Caco-2 (cell line): ENCODE measurements around the gene MEIOB. TPM values are rescaled to one million over a fixed set of nuclear protein-coding genes. Genes with fewer than 3 reads are reported as not detected.

Experiments used
- BruUV-seq: library from RNA; stranded (reverse); fragments of 400-500 nt; replicated peaks from 2 replicates; lab custom pipeline; 2021; lab: Mats Ljungman, UMichigan
- CTCF ChIA-PET: fragments of 300-600 bp; sonication (Branson Sonifier 250); formaldehyde crosslinking; loops from one replicate; lab custom pipeline; 2022; ENCODE audit warnings: antibody characterized with exemption; lab: Charles Lee
- POLR2A ChIA-PET: fragments of 300-600 bp; sonication (Branson Sonifier 250); formaldehyde crosslinking; loops from one replicate; lab custom pipeline; 2022; ENCODE audit warnings: antibody characterized with exemption; lab: Charles Lee
- DNase-seq, 2 experiments: peaks; one replicate each; pipeline versions ENCODE4 v3.0.0 to v3.0.0-alpha.2; 2020 to 2022
- H3K27me3 ChIP-seq: replicated peaks from 2 replicates; pipeline ENCODE4 v1.6.0; 2011; ENCODE audit warnings: low read length; ENCODE audit not compliant: control insufficient read depth, insufficient read depth
- H3K36me3 ChIP-seq: 2 replicates; pipeline ENCODE4 v1.5.1; 2011; ENCODE audit warnings: low read length; ENCODE audit not compliant: control insufficient read depth, insufficient read depth
- H3K4me1 ChIP-seq: fragments of 250-450 bp; sonication (Bioruptor Pico); 2 replicates; pipeline ENCODE4 v1.5.1; 2020; ENCODE audit warnings: mild to moderate bottlenecking
- H3K4me3 ChIP-seq: 2 replicates; pipeline ENCODE4 v1.5.1; 2011; ENCODE audit warnings: low read depth, mild to moderate bottlenecking, control low read depth, low read length
- H3K9me3 ChIP-seq: fragments of 250-450 bp; sonication (Bioruptor Pico); 2 replicates; pipeline ENCODE4 v1.5.1; 2020; ENCODE audit warnings: mild to moderate bottlenecking, moderate library complexity
- H3K27ac Mint-ChIP-seq: one replicate; pipeline ENCODE4 v1.8.0; 2022; ENCODE audit warnings: mixed read lengths; ENCODE audit not compliant: unreplicated experiment
- H3K27me3 Mint-ChIP-seq: one replicate; pipeline ENCODE4 v1.8.0; 2022; ENCODE audit warnings: mixed read lengths; ENCODE audit not compliant: insufficient read depth, unreplicated experiment
- H3K36me3 Mint-ChIP-seq: one replicate; pipeline ENCODE4 v1.8.0; 2022; ENCODE audit warnings: mild to moderate bottlenecking, mixed read lengths; ENCODE audit not compliant: insufficient read depth, unreplicated experiment
- H3K4me1 Mint-ChIP-seq: one replicate; pipeline ENCODE4 v1.8.0; 2022; ENCODE audit warnings: low read depth, mixed read lengths; ENCODE audit not compliant: unreplicated experiment
- H3K4me3 Mint-ChIP-seq: one replicate; pipeline ENCODE4 v1.8.0; 2022; ENCODE audit warnings: mild to moderate bottlenecking, moderate library complexity, mixed read lengths; ENCODE audit not compliant: unreplicated experiment
- H3K9me3 Mint-ChIP-seq: one replicate; pipeline ENCODE4 v1.8.0; 2022; ENCODE audit warnings: mixed read lengths; ENCODE audit not compliant: unreplicated experiment
- intact Hi-C: fragments of 100-400 bp; cut with micrococcal nuclease; formaldehyde crosslinking; loops from one replicate; pipeline ENCODE4 v1.10.0; 2022; ENCODE audit not compliant: unreplicated experiment
- total RNA-seq: library from RNA; stranded (reverse); gene quantifications from 2 replicates; pipeline ENCODE4 v1.2.3, GENCODE V29; 2022
- TF ChIP-seq, protein P1 (sequence below), 2 experiments: fragments of 200-600 bp in 1 of 2; IDR thresholded peaks; 1 replicate in 1 of 2; 2 replicates in 1 of 2; pipeline versions ENCODE4 v1.5.1 to v1.8.0; 2011 to 2022; ENCODE audit warnings: antibody characterized with exemption in 1 of 2, control low read depth in 1 of 2, inconsistent platforms in 1 of 2, low read depth in 1 of 2, low read length in 1 of 2, mild to moderate bottlenecking in 1 of 2, moderate library complexity in 1 of 2; ENCODE audit not compliant: insufficient read depth in 1 of 2, severe bottlenecking in 1 of 2, unreplicated experiment in 1 of 2

Gene MEIOB
- total RNA-seq, 1 experiment from 2014 or later, result not detected

GRCh38 chr16:1879477-1879876, 7.5 kb upstream of the MEIOB start:
- intact Hi-C loops, result no loop called here
- Histone ChIP-seq H3K4me3 (no peak overlapping the region), H3K4me1 (no peaks in the 10 kb centered on the region), H3K27me3 (no peaks in the 10 kb centered on the region; the same call in 1 of the 2 replicates), H3K36me3 (no peaks in the 10 kb centered on the region), H3K9me3 (no peaks in the 10 kb centered on the region)
- no peaks in the 10 kb centered on the region for H3K9me3 Mint-ChIP-seq
- H3K27me3 Mint-ChIP-seq, result no peaks in the 10 kb centered on the region
- no peak for DNase-seq
- POLR2A ChIA-PET, result interaction anchor here (0.6 kb wide), 1 partner anchor 76 kb away, joined by 17 read pairs; no protein-coding TSS in a partner anchor
- no peaks in the 10 kb centered on the region for H3K36me3 Mint-ChIP-seq
- no peak overlapping the region for H3K4me3 Mint-ChIP-seq
- BruUV-seq, result no TSS peak
- H3K4me1 Mint-ChIP-seq, result no peaks in the 10 kb centered on the region
- TF ChIP-seq, protein P1, sequence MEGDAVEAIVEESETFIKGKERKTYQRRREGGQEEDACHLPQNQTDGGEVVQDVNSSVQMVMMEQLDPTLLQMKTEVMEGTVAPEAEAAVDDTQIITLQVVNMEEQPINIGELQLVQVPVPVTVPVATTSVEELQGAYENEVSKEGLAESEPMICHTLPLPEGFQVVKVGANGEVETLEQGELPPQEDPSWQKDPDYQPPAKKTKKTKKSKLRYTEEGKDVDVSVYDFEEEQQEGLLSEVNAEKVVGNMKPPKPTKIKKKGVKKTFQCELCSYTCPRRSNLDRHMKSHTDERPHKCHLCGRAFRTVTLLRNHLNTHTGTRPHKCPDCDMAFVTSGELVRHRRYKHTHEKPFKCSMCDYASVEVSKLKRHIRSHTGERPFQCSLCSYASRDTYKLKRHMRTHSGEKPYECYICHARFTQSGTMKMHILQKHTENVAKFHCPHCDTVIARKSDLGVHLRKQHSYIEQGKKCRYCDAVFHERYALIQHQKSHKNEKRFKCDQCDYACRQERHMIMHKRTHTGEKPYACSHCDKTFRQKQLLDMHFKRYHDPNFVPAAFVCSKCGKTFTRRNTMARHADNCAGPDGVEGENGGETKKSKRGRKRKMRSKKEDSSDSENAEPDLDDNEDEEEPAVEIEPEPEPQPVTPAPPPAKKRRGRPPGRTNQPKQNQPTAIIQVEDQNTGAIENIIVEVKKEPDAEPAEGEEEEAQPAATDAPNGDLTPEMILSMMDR (IDR thresholded peaks at IDR 0.05; ENCODE audit: insufficient read depth in 1 of 2, low read depth in 1 of 2, low read length in 1 of 2, severe bottlenecking in 1 of 2, unreplicated experiment in 1 of 2), result no peak
- H3K27ac Mint-ChIP-seq, result no peak overlapping the region
- CTCF ChIA-PET, result no interaction called here

DNA sequence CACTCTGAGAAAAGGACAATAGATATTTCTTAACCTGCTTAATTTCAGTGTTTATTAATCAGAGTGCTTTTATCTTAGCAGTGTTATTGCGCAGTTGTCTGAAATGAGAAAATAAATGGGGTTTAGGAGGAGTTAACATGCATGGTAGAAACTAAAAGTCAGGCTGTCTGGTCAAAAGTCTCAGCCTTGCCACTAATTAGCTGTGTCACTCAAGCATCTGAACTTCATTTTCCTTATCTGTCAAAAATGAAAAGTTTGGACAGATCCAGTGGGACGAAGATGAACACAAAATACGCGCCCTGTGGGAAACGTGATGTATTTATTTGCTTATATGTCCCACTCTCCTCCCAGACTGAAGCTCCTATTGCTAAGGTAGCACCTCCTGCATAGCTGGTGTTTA, 6.3 kb upstream of the MEIOB start:
- DNase-seq, result no peak
- H3K9me3 ChIP-seq, result no peaks in the 10 kb centered on the region
- Mint-ChIP-seq H3K4me1 (no peaks in the 10 kb centered on the region), H3K36me3 (no peaks in the 10 kb centered on the region), H3K4me3 (no peak overlapping the region), H3K27me3 (no peaks in the 10 kb centered on the region), H3K9me3 (no peaks in the 10 kb centered on the region), H3K27ac (no peak overlapping the region)
- H3K4me1 ChIP-seq, result no peaks in the 10 kb centered on the region
- no peaks in the 10 kb centered on the region for H3K36me3 ChIP-seq
- H3K4me3 ChIP-seq, result no peak overlapping the region
- no peaks in the 10 kb centered on the region; the same call in 1 of the 2 replicates for H3K27me3 ChIP-seq
- TF ChIP-seq, protein P1 (IDR thresholded peaks at IDR 0.05; ENCODE audit: insufficient read depth in 1 of 2, low read depth in 1 of 2, low read length in 1 of 2, severe bottlenecking in 1 of 2, unreplicated experiment in 1 of 2), result no peak
- ChIA-PET POLR2A (no interaction called here), CTCF (no interaction called here)
- intact Hi-C loops, result no loop called here
- BruUV-seq, result no TSS peak

DNA sequence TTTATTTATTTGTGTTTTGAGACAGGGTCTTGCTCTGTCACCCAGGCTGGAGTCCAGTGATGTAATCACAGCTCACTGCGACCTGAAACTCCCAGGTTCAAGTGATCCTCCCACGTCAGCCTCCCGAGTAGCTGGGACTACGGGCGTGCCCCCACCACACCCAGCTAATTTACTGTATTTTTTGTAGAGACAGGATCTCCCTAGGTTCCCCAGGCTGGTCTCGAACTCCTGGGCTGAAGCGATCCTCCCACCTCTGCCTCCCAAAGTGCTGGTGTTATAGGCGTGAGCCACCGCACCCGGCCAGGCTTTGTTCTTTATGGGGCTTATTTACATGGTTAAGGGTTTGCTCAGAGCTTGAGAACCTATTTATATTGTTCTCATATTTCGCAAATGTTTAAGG, 5.8 kb upstream of the MEIOB start:
- H3K4me3 ChIP-seq, result no peak overlapping the region
- BruUV-seq, result no TSS peak
- H3K27ac Mint-ChIP-seq, result no peak overlapping the region
- no peaks in the 10 kb centered on the region for H3K4me1 Mint-ChIP-seq
- H3K36me3 ChIP-seq, result no peaks in the 10 kb centered on the region
- no peaks in the 10 kb centered on the region for H3K4me1 ChIP-seq
- no peak for DNase-seq
- intact Hi-C loops, result no loop called here
- H3K9me3 ChIP-seq, result no peaks in the 10 kb centered on the region
- no peaks in the 10 kb centered on the region for H3K9me3 Mint-ChIP-seq
- H3K27me3 Mint-ChIP-seq, result no peaks in the 10 kb centered on the region
- H3K27me3 ChIP-seq, result no peaks in the 10 kb centered on the region; the same call in 1 of the 2 replicates
- POLR2A ChIA-PET, result no interaction called here
- H3K4me3 Mint-ChIP-seq, result no peak overlapping the region
- H3K36me3 Mint-ChIP-seq, result no peaks in the 10 kb centered on the region
- CTCF ChIA-PET, result no interaction called here
- TF ChIP-seq, protein P1 (IDR thresholded peaks at IDR 0.05; ENCODE audit: insufficient read depth in 1 of 2, low read depth in 1 of 2, low read length in 1 of 2, severe bottlenecking in 1 of 2, unreplicated experiment in 1 of 2), result no peak
